ENCODE results near the gene CYS1. TPM values are rescaled to one million over a fixed set of nuclear protein-coding genes. Genes with fewer than 3 reads are reported as not detected.

The CYS1 gene
- total and polyA plus RNA-seq, 2 of the 8 experiments (the other 6 are each of a cell fraction or from before 2014, with no cell fraction given), result 0.09 to 0.13 TPM

- TF ChIP-seq ATF3 (IDR thresholded peaks at IDR 0.05; ENCODE audit: insufficient read depth, low read depth, low read length) (no peak), MAX (IDR thresholded peaks at IDR 0.05) (no peak)
Measured at GRCh38 chr2:10008809-10009176, 71.4 kb downstream of the CYS1 start (continued).

Measured in H1 (cell line).